Panc1 (cell line): Measurements from ENCODE around the gene GPD1L. TPM values are rescaled to one million over a fixed set of nuclear protein-coding genes. Genes with fewer than 3 reads are reported as not detected.

Source experiments
- ATAC-seq: fragments of 200-7000 bp; cut with Tn5 transposase; 2 replicates; pipeline ENCODE4 v1.9.1; 2020; ENCODE audit warnings: mild to moderate bottlenecking, moderate library complexity
- BruUV-seq: library from RNA; stranded (reverse); fragments of 400-500 nt; replicated peaks from 2 replicates; lab custom pipeline; 2021; lab: Mats Ljungman, UMichigan
- CTCF ChIA-PET: fragments of 300-600 bp; sonication (Branson Sonifier 250); formaldehyde crosslinking; loops from one replicate; lab custom pipeline; 2022; ENCODE audit warnings: antibody characterized with exemption; lab: Charles Lee
- POLR2A ChIA-PET: fragments of 300-600 bp; sonication (Branson Sonifier 250); formaldehyde crosslinking; loops from one replicate; lab custom pipeline; 2022; ENCODE audit warnings: antibody characterized with exemption; lab: Charles Lee
- DNase-seq: peaks from one replicate; pipeline ENCODE4 v3.0.0-alpha.2; 2010; ENCODE audit warnings: low read depth, low spot score
- H3K27ac ChIP-seq: 2 replicates; pipeline ENCODE4 v1.5.1; 2011; ENCODE audit warnings: mild to moderate bottlenecking, low read length, inconsistent platforms
- H3K27me3 ChIP-seq: fragments of 200-500 bp; sonication (Bioruptor generic); 2 replicates; pipeline ENCODE4 v1.6.0; 2014; ENCODE audit warnings: low read length, inconsistent platforms; ENCODE audit not compliant: control insufficient read depth, insufficient read depth
- H3K36me3 ChIP-seq: fragments of 200-500 bp; sonication (Bioruptor generic); 2 replicates; pipeline ENCODE4 v1.5.1; 2014; ENCODE audit warnings: inconsistent platforms, mild to moderate bottlenecking, low read length, moderate library complexity; ENCODE audit not compliant: control insufficient read depth, insufficient read depth
- H3K4me1 ChIP-seq: 2 replicates; pipeline ENCODE4 v1.5.1; 2011; ENCODE audit warnings: inconsistent platforms, mild to moderate bottlenecking, low read length, moderate library complexity; ENCODE audit not compliant: control insufficient read depth, insufficient read depth
- H3K4me3 ChIP-seq, 2 experiments: 2 replicates each; pipeline ENCODE4 v1.5.1; 2011 to 2012; ENCODE audit warnings: low read depth in 2 of 2, low read length in 2 of 2, mild to moderate bottlenecking in 2 of 2, inconsistent platforms in 1 of 2, moderate library complexity in 1 of 2
- H3K9me3 ChIP-seq: fragments of 200-500 bp; sonication (Bioruptor generic); 2 replicates; pipeline ENCODE4 v1.5.1; 2014; ENCODE audit warnings: low read depth, mild to moderate bottlenecking, inconsistent platforms, low read length, moderate library complexity; ENCODE audit not compliant: control insufficient read depth, insufficient read depth
- CTCF ChIP-seq: fragments of 450-650 bp; IDR thresholded peaks from 2 replicates; pipeline ENCODE4 v1.5.1; 2017; ENCODE audit warnings: mild to moderate bottlenecking
- POLR2AphosphoS5 ChIP-seq: IDR thresholded peaks from 2 replicates; pipeline ENCODE4 v1.6.1; 2012; ENCODE audit warnings: mild to moderate bottlenecking, low read depth, low read length, moderate library complexity
- REST ChIP-seq, 2 experiments: IDR thresholded peaks; 2 replicates each; pipeline ENCODE4 v1.6.1; 2011 to 2012; ENCODE audit warnings: low read depth in 2 of 2, control low read depth in 1 of 2, low read length in 1 of 2, mild to moderate bottlenecking in 1 of 2, moderate library complexity in 1 of 2; ENCODE audit not compliant: insufficient read depth in 1 of 2
- SIN3A ChIP-seq: IDR thresholded peaks from 2 replicates; pipeline ENCODE4 v1.6.1; 2012; ENCODE audit warnings: low read depth, mild to moderate bottlenecking, low read length, moderate library complexity, borderline replicate concordance; ENCODE audit not compliant: insufficient read depth
- TCF7L2 ChIP-seq: IDR thresholded peaks from 2 replicates; pipeline ENCODE4 v1.6.1; 2011; ENCODE audit warnings: mild to moderate bottlenecking, low read depth, low read length, inconsistent platforms
- in situ Hi-C: cut with HindIII; loops from 2 replicates; pipeline ENCODE4 v1.10.0; 2016; ENCODE audit warnings: low sequenced_read_pairs, low pct_unique_long_range_greater_than_20kb
- intact Hi-C: fragments of 100-400 bp; cut with micrococcal nuclease; formaldehyde crosslinking; loops from one replicate; pipeline ENCODE4 v1.10.0; 2022; ENCODE audit not compliant: unreplicated experiment
- total RNA-seq: library from RNA; stranded (reverse); gene quantifications from one replicate; pipeline ENCODE4 v1.2.1, GENCODE V29; 2021; ENCODE audit not compliant: unreplicated experiment

The GPD1L gene
- total RNA-seq, 1 experiment from 2014 or later, result 10.5 TPM

GRCh38 chr3:32100465-32100864, 6.0 kb upstream of the GPD1L start:
- no peaks in the 10 kb centered on the region for H3K27me3 ChIP-seq
- no TSS peak for BruUV-seq
- ChIA-PET CTCF (no interaction called here), POLR2A (no interaction called here)
- in situ Hi-C loops, result no loop called here
- H3K4me3 ChIP-seq, result no peak overlapping the region
- no peaks in the 10 kb centered on the region for H3K4me1 ChIP-seq
- intact Hi-C loops, result no loop called here
- ATAC-seq (no peak), DNase-seq (no peak)
- no peaks in the 10 kb centered on the region for H3K9me3 ChIP-seq
- no peak overlapping the region for H3K27ac ChIP-seq
- no peak for TF ChIP-seq CTCF
- no peak for TF ChIP-seq POLR2AphosphoS5
- TF ChIP-seq REST (IDR thresholded peaks at IDR 0.05; ENCODE audit: insufficient read depth in 1 of 2, low read depth in 2 of 2, low read length in 1 of 2), result no peak
- no peak for TF ChIP-seq SIN3A
- TF ChIP-seq TCF7L2, result no peak
- no peaks in the 10 kb centered on the region for H3K36me3 ChIP-seq

- no peaks in the 10 kb centered on the region for H3K36me3 ChIP-seq
- ATAC-seq (no peak), DNase-seq (no peak)
- TF ChIP-seq SIN3A, result no peak
- no peak for TF ChIP-seq TCF7L2
- TF ChIP-seq CTCF, result no peak
- no peak for TF ChIP-seq REST (IDR thresholded peaks at IDR 0.05; ENCODE audit: insufficient read depth in 1 of 2, low read depth in 2 of 2, low read length in 1 of 2)
- no peak for TF ChIP-seq POLR2AphosphoS5
- no TSS peak for BruUV-seq
- H3K27ac ChIP-seq, result no peak overlapping the region
- no peak overlapping the region for H3K4me3 ChIP-seq
- no peaks in the 10 kb centered on the region for H3K27me3 ChIP-seq
- in situ Hi-C loops, result no loop called here
- intact Hi-C loops, result no loop called here
- CTCF ChIA-PET, result no interaction called here
- POLR2A ChIA-PET, result no interaction called here
- no peaks in the 10 kb centered on the region for H3K9me3 ChIP-seq
- no peaks in the 10 kb centered on the region for H3K4me1 ChIP-seq
These were observed 4.1 kb upstream of the GPD1L start for GRCh38 chr3:32102289-32102688.
